Activated CD4-positive, CD25-positive, alpha-beta regulatory T cell treated with anti-CD3 and anti-CD28 coated beads, Interleukin-2, amount 50 U/mL, for 72 hours (primary cell): ENCODE data around the gene TEX2.

ENCODE experiments used
- DNase-seq: peaks from one replicate; pipeline ENCODE4 v3.0.0; 2021

TEX2 gene

DNA sequence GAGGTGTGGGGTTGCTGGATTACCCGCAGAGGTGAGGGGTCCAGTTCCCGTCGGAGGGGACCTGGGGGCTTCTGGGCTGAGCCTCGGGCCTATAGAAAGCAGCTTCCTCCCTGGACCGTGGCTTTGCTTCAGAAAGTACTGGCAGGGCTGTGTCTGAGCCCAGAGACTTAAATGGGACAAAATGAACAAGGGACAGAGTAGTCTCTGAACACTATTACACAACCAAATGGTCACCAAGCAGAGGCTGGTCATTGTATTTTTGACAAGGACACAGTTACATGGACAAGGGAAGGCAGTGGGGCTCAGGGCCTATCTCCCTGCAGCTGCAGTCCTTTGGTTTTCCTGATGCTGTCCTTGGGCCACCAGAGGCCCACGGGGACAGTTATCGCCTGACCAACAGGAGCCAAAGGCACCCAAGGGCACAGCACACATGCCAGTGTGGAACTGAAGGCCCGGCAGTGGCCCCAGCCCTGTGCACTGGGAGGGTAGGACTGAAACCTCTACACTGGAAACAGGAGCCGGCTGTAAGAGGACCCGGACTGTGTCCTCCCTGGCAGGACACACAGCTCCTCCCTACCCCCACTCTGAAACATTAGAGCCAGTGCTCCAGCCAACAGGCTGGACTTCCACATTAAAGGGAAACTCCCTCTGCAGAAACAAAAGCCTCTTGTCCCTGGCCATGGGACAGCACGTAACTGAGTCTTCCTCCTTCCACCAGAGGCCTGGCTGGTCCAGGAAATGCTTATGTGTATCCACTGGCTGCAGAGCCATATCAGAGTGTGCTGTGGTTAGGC is 107.1 kb downstream of the TEX2 start:
- DNase-seq, result no peak

DNA sequence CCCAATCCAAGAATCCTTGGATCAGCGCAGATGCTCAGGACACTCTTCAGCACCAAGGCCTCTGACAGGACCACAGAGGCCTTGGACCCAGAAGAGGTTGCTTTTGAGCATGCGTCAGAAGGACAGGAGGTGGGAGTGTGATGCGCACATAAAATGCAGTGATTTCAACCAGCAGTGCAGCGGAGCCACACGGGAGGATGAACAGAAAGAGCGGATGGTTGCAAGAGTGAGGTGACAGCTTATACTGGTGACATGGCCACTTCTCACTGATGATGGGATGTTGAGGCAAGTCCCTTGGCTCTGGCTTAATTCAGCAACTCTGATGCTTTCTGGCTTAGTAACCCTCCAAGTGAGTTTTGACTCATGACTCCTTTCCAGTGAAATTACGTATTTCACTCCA is 107.9 kb downstream of the TEX2 start:
- DNase-seq, result no peak

DNA sequence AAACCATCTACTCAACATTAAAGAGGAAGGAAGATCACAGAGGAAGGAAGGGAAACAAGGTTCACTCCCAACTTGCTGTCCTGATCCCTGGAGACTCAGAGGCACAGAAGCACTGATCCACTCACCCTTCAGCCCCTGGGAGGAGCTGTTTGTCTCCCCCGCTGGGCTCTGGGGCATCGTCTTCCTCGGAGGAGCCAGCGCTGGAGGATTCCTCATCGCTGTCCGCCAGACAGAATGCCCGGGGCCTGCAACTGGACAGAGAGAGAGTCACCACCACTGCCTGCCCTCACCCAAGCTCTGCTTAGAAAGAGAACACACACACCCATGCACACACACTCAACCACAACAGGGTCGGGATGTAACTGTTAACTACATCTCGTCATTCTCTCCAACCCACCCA is 108.3 kb downstream of the TEX2 start:
- no peak for DNase-seq

GRCh38 chr17:64154313-64154695 is 108.8 kb downstream of the TEX2 start:
- no peak for DNase-seq

GRCh38 chr17:64153565-64154312 is 109.3 kb downstream of the TEX2 start:
- no peak for DNase-seq

GRCh38 chr17:64152428-64153125 is 110.5 kb downstream of the TEX2 start:
- DNase-seq, result no peak

DNA sequence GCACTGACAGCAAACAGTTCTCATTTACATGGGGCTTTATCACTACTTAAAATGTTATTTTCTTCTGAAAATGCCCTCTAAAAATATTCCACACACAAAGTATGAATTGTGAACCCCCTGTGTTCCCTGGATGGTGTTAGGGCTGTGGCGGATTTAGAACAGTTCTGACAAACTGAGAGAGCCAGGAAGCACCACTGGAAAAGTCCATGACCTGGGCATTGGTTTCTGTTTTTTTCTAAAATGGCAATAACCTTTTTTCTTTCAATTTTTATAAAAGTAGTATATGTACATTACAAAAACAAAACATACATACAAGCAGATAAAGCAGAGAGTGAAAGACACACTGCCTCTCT is 112.1 kb downstream of the TEX2 start:
- DNase-seq, result no peak

GRCh38 chr17:64150237-64151015 is 112.6 kb downstream of the TEX2 start:
- no peak for DNase-seq

- DNase-seq, result no peak
Measured at GRCh38 chr17:64149196-64149595, 113.9 kb downstream of the TEX2 start.

GRCh38 chr17:64148699-64149098 is 114.4 kb downstream of the TEX2 start:
- DNase-seq, result no peak

- no peak for DNase-seq
Measured at GRCh38 chr17:64148017-64148631, 114.9 kb downstream of the TEX2 start.

GRCh38 chr17:64147110-64148016 is 115.7 kb downstream of the TEX2 start:
- DNase-seq, result no peak

- DNase-seq, result peak; percentile 61
Measured at GRCh38 chr17:64146418-64147109, 116.5 kb downstream of the TEX2 start.

GRCh38 chr17:64145751-64146417 is 117.2 kb downstream of the TEX2 start:
- peak; percentile 88 for DNase-seq

DNA sequence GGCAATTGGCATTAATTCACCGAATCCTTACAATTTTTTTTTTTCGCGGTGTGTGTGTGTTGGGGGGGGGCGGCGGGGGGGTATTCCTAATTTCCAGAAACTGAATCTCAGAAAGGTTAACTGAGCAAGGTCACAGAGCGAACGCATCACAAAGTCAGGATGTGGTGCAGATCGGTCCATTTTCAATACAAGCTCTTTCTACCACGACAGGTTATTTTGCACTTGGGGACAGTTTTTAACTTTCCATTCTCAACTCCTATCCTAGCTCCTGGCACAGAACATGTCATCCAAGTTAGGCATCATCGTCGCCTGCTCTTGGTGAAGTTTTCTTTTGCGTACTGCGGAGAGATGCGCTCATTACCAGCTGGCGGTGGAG is 117.7 kb downstream of the TEX2 start:
- DNase-seq, result no peak

- no peak for DNase-seq
Measured at GRCh38 chr17:64139542-64139941, 123.5 kb downstream of the TEX2 start.

DNA sequence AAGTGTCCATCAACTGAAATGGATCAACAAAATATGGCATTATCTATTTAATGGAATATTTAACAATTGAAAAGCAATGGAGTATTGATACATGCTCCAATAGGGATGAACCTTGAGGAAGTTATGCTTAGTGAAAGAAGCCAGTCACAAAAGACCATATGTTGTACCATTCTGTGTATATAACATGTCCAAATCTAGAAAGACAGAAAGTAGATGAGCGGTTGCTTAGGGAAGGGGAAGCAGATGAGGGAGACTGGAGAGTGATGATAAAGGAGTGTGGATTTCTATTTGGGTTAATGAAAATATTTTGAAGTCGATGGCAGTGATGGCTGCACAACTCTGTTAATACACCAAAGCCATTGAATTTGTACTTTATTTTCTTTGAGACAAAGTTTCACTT is 124.6 kb downstream of the TEX2 start:
- no peak for DNase-seq

DNA sequence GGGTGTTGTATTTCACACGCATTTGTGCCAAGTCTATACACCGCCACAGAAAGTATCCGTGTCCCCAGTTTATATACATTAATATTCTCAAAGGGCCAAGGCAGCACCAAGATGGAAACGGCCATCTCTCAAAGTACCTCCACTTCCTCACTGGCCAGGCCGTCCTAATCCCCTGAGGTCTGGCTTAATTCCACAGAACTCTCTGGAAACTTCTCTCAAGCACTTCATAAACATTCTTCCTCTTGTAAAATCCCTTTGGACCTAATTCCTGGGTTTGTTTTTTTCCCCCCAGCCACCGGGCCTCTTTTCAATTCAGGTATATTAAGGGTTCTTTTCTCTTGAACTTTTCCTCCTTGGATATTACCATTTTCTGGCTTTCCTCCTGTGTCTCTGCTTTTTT is 128.1 kb downstream of the TEX2 start:
- DNase-seq, result no peak

DNA sequence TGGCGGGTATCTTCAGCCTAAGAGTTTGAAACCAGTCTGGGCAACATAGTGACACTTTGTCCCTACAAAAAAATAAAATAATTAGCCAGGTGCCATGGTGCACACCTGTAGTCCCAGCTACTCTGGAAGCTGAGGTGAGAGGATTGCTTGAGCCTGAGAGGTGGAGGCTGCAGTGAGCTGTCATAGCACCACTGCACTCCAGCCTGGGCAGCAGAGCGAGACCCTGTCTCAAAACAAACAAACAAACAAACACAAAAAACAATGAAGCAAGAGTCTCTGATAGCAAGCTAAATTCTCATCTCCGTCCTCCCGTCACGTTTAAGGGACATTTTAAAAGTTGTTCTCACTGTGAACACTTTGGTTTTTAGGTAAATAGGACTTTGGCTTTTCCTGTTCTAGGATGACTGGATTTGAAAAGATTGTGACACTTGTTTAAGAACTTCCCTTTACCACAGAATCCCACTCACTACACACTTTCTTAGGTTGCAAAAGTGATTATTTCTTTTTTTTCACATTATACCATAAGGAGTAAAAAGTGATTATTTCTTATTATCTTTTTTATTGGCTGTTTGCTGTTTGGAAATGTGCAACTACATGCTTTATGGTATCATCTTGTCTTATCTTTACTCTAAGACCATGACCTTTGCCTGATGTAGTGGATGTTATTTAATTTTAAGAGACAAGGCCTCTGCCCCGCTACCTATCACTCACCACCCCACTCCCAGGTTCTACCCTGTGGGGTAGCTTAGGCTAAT is 128.7 kb downstream of the TEX2 start:
- no peak for DNase-seq
